Endothelial cell of umbilical vein (primary cell): ENCODE data around the gene CARD9. TPM values are rescaled to one million over a fixed set of nuclear protein-coding genes. Genes with fewer than 3 reads are reported as not detected.

Source experiments
- BruUV-seq: library from RNA; stranded (reverse); fragments of 400-500 nt; replicated peaks from 2 replicates; lab custom pipeline; 2021; lab: Mats Ljungman, UMichigan
- CTCF ChIA-PET: fragments of 300-600, 350-600 bp; sonication (Branson Sonifier 250); formaldehyde crosslinking; loops from one replicate; lab custom pipeline; 2021; ENCODE audit warnings: antibody characterized with exemption, inconsistent platforms; lab: Charles Lee
- POLR2A ChIA-PET: fragments of 300-600, 350-600 bp; sonication (Branson Sonifier 250); formaldehyde crosslinking; loops from one replicate; lab custom pipeline; 2021; ENCODE audit warnings: antibody characterized with exemption, inconsistent platforms; lab: Charles Lee
- DNase-seq: peaks from one replicate; pipeline ENCODE4 v3.0.0-alpha.2; 2011; ENCODE audit warnings: low read depth, low spot score
- FAIRE-seq: peaks from 2 replicates; lab custom pipeline; 2011; peaks lifted over from hg19 to GRCh38; lab: Jason Lieb, UNC
- H2AFZ ChIP-seq: 2 replicates; pipeline ENCODE4 v1.6.0; 2012; ENCODE audit warnings: low read depth, low read length, control low read depth, inconsistent platforms
- H3K27ac ChIP-seq: 2 replicates; pipeline ENCODE4 v1.5.1; 2011; ENCODE audit warnings: low read depth, mild to moderate bottlenecking, control low read depth, low read length, moderate library complexity; ENCODE audit not compliant: insufficient read depth
- H3K27me3 ChIP-seq, 2 experiments: 2 replicates each; pipeline versions ENCODE4 v1.6.0 to v1.6.1; 2011; ENCODE audit warnings: low read length in 2 of 2, mixed read lengths in 1 of 2; ENCODE audit not compliant: control insufficient read depth in 2 of 2, insufficient read depth in 2 of 2
- H3K36me3 ChIP-seq, 2 experiments: 2 replicates in 1 of 2; 3 replicates in 1 of 2; pipeline ENCODE4 v1.5.1; 2011; ENCODE audit warnings: low read length in 2 of 2, mild to moderate bottlenecking in 1 of 2, moderate library complexity in 1 of 2; ENCODE audit not compliant: control insufficient read depth in 2 of 2, insufficient read depth in 2 of 2; ENCODE audit errors: extremely low read depth in 1 of 2
- H3K4me1 ChIP-seq: 3 replicates; pipeline ENCODE4 v1.5.1; 2011; ENCODE audit warnings: mild to moderate bottlenecking, low read length; ENCODE audit not compliant: control insufficient read depth, insufficient read depth; ENCODE audit errors: extremely low read depth
- H3K4me2 ChIP-seq: 2 replicates; pipeline ENCODE4 v1.6.1; 2011; ENCODE audit warnings: low read length, control low read depth, mixed read lengths; ENCODE audit not compliant: insufficient read depth
- H3K4me3 ChIP-seq, 3 experiments: fragments of 200-600 bp in 1 of 3; sonication (generic), shearing (Covaris generic) in 1 of 3; replicated peaks in 1 of 3; 2 replicates each; pipeline ENCODE4 v1.5.1; 2011 to 2016; ENCODE audit warnings: control low read depth in 3 of 3, low read length in 3 of 3, mild to moderate bottlenecking in 2 of 3, inconsistent platforms in 1 of 3, low read depth in 1 of 3, moderate library complexity in 1 of 3; ENCODE audit not compliant: insufficient read depth in 1 of 3
- H3K79me2 ChIP-seq: 2 replicates; pipeline ENCODE4 v1.6.0; 2012; ENCODE audit warnings: low read length, inconsistent platforms; ENCODE audit not compliant: control insufficient read depth, insufficient read depth
- H3K9ac ChIP-seq: replicated peaks from 2 replicates; pipeline ENCODE3; 2011; ENCODE audit warnings: low read length, control low read depth; ENCODE audit not compliant: insufficient read depth; ENCODE audit errors: extremely low read depth
- H3K9me1 ChIP-seq: replicated peaks from 3 replicates; pipeline ENCODE4 v1.6.0; 2011; ENCODE audit warnings: mild to moderate bottlenecking, low read length; ENCODE audit not compliant: control insufficient read depth, insufficient read depth; ENCODE audit errors: extremely low read depth
- H3K9me3 ChIP-seq: replicated peaks from 2 replicates; pipeline ENCODE4 v1.5.1; 2012; ENCODE audit warnings: low read length, inconsistent platforms; ENCODE audit not compliant: control insufficient read depth, insufficient read depth
- H4K20me1 ChIP-seq: replicated peaks from 2 replicates; pipeline ENCODE3; 2011; ENCODE audit warnings: mild to moderate bottlenecking, low read length; ENCODE audit not compliant: control insufficient read depth, insufficient read depth; ENCODE audit errors: extremely low read depth
- EZH2 ChIP-seq: IDR thresholded peaks from 2 replicates; pipeline ENCODE4 v1.6.1; 2012; ENCODE audit warnings: borderline replicate concordance, low read depth, mild to moderate bottlenecking, moderate library complexity, low read length, inconsistent platforms; ENCODE audit not compliant: severe bottlenecking
- GATA2 ChIP-seq: IDR thresholded peaks from 2 replicates; pipeline ENCODE4 v1.7.0; 2011; ENCODE audit warnings: low read depth, mild to moderate bottlenecking, moderate library complexity, mixed read lengths, low read length; ENCODE audit not compliant: insufficient read length, insufficient read depth
- JUN ChIP-seq: IDR thresholded peaks from 2 replicates; pipeline ENCODE4 v1.6.1; 2011; ENCODE audit warnings: borderline replicate concordance, low read depth; ENCODE audit not compliant: insufficient read length, insufficient read depth
- MYC ChIP-seq: IDR thresholded peaks from one replicate; pipeline ENCODE4 v1.6.1; 2011; ENCODE audit warnings: mild to moderate bottlenecking, low read depth, low read length
- POLR2A ChIP-seq: IDR thresholded peaks from 2 replicates; pipeline ENCODE4 v1.6.1; 2012; ENCODE audit warnings: low read depth, mild to moderate bottlenecking, control low read depth, low read length
- POLR2AphosphoS5 ChIP-seq: IDR thresholded peaks from 2 replicates; pipeline ENCODE4 v1.6.1; 2012; ENCODE audit warnings: low read depth, mild to moderate bottlenecking, control low read depth, low read length, moderate library complexity; ENCODE audit not compliant: insufficient read depth
- dilution Hi-C: fragments of 300-500 bp; cut with MboI; formaldehyde crosslinking; loops from one replicate; pipeline ENCODE4 v1.15.0; 2019; ENCODE audit warnings: low sequenced_read_pairs; ENCODE audit not compliant: extremely low pct_ligation_motif_present
- intact Hi-C: fragments of 100-400 bp; cut with micrococcal nuclease; formaldehyde crosslinking; loops from one replicate; pipeline ENCODE4 v1.10.0; 2022
- polyA plus RNA-seq, 4 experiments: library from polyadenylated mRNA; depleted of rRNA in 3 of 4; stranded (reverse) in 3 of 4; unstranded in 1 of 4; fragments of >200 nt; gene quantifications; 2 replicates each; pipeline versions ENCODE4 v1.2.1 to v1.2.3, GENCODE V29; 2011 to 2012; ENCODE audit warnings: missing spikeins in 1 of 4
- total RNA-seq: library from RNA; stranded (reverse); gene quantifications from 2 replicates; pipeline ENCODE4 v1.2.3, GENCODE V29; 2021
- TF ChIP-seq, protein P1 (sequence below): IDR thresholded peaks from 2 replicates; pipeline ENCODE4 v1.6.1; 2011; ENCODE audit not compliant: insufficient read depth, insufficient read length
- TF ChIP-seq, protein P2 (sequence below), 2 donors: IDR thresholded peaks; 1 replicate in 1 of 2; 2 replicates in 1 of 2; pipeline ENCODE4 v1.5.1; 2011; ENCODE audit warnings: low read length in 2 of 2, mild to moderate bottlenecking in 2 of 2, moderate library complexity in 2 of 2, control low read depth in 1 of 2, inconsistent platforms in 1 of 2, low read depth in 1 of 2; ENCODE audit not compliant: insufficient read depth in 1 of 2; ENCODE audit errors: extremely low read depth in 1 of 2

The CARD9 gene
- total and polyA plus RNA-seq, 2 donors (not counting 3 experiments of a cell fraction or from before 2014, with no cell fraction given), result 0.22 to 0.71 TPM

DNA sequence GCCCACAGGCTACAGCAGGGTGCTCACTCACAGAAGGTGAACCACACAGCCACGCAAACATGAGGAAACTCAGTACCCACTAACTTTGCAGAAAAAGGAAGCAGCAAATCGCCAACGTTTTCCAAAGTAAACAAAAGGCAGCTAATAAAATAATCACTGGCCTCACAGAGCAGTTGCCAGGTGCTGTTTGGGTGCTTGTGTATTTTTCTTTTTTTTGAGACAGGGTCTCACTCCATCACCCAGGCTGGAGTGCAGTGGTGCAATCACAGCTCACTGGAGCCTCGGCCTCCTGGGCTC, 22.7 kb upstream of the CARD9 start:
- POLR2A ChIA-PET, result no interaction called here
- dilution Hi-C loops (no loop called here), intact Hi-C loops (no loop called here)
- Histone ChIP-seq H3K9ac (no peak overlapping the region), H3K79me2 (peaks cover 22% of the 10 kb centered on the region), H4K20me1 (no peaks in the 10 kb centered on the region), H2AFZ (no peak overlapping the region), H3K4me2 (no peak overlapping the region), H3K9me1 (no peaks in the 10 kb centered on the region), H3K9me3 (no peaks in the 10 kb centered on the region), H3K4me3 (no peak overlapping the region), H3K27ac (no peak overlapping the region), H3K4me1 (peaks cover 10% of the 10 kb centered on the region), H3K36me3 (peaks cover 7 to 61% of the 10 kb centered on the region in 2 experiments), H3K27me3 (no peaks in the 10 kb centered on the region)
- BruUV-seq, result no TSS peak
- DNase-seq (no peak), FAIRE-seq (no peak)
- CTCF ChIA-PET, result interaction anchor here (1.0 to 1.7 kb wide), 2 partner anchors 29 to 84 kb away, joined by 3 to 9 read pairs; no protein-coding TSS in a partner anchor
- TF ChIP-seq JUN (no peak), MYC (no peak), POLR2AphosphoS5 (no peak), POLR2A (no peak), GATA2 (no peak), EZH2 (no peak)
- TF ChIP-seq, protein P1, sequence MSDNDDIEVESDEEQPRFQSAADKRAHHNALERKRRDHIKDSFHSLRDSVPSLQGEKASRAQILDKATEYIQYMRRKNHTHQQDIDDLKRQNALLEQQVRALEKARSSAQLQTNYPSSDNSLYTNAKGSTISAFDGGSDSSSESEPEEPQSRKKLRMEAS, result no peak
- TF ChIP-seq, protein P2, sequence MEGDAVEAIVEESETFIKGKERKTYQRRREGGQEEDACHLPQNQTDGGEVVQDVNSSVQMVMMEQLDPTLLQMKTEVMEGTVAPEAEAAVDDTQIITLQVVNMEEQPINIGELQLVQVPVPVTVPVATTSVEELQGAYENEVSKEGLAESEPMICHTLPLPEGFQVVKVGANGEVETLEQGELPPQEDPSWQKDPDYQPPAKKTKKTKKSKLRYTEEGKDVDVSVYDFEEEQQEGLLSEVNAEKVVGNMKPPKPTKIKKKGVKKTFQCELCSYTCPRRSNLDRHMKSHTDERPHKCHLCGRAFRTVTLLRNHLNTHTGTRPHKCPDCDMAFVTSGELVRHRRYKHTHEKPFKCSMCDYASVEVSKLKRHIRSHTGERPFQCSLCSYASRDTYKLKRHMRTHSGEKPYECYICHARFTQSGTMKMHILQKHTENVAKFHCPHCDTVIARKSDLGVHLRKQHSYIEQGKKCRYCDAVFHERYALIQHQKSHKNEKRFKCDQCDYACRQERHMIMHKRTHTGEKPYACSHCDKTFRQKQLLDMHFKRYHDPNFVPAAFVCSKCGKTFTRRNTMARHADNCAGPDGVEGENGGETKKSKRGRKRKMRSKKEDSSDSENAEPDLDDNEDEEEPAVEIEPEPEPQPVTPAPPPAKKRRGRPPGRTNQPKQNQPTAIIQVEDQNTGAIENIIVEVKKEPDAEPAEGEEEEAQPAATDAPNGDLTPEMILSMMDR (IDR thresholded peaks at IDR 0.05; ENCODE audit: extremely low read depth in 1 of 2, insufficient read depth in 1 of 2, low read depth in 1 of 2, low read length in 2 of 2), result no peak
